BLaER1 (cell line): ENCODE results near the gene UGP2.

ENCODE experiments used
- H3K27ac ChIP-seq: shearing (Covaris generic); formaldehyde crosslinking; 2 replicates; pipeline ENCODE4 v1.8.1; 2022
- H3K27me3 ChIP-seq: shearing (Covaris generic); formaldehyde crosslinking; 2 replicates; pipeline ENCODE4 v1.8.1; 2022
- H3K36me3 ChIP-seq: shearing (Covaris generic); formaldehyde crosslinking; 2 replicates; pipeline ENCODE4 v1.8.1; 2022
- H3K4me1 ChIP-seq: shearing (Covaris generic); formaldehyde crosslinking; 2 replicates; pipeline ENCODE4 v1.8.1; 2022
- H3K4me2 ChIP-seq: shearing (Covaris generic); formaldehyde crosslinking; 2 replicates; pipeline ENCODE4 v1.8.1; 2022
- H3K4me3 ChIP-seq: shearing (Covaris generic); formaldehyde crosslinking; 2 replicates; pipeline ENCODE4 v1.8.1; 2022
- H3K9ac ChIP-seq: shearing (Covaris generic); formaldehyde crosslinking; 2 replicates; pipeline ENCODE4 v1.8.1; 2022
- H3K9me3 ChIP-seq: shearing (Covaris generic); formaldehyde crosslinking; 2 replicates; pipeline ENCODE4 v1.8.1; 2022
- H4K20me1 ChIP-seq: shearing (Covaris generic); formaldehyde crosslinking; 2 replicates; pipeline ENCODE4 v1.8.1; 2022
- Cebpa-rat ChIP-seq: shearing (Covaris generic); IDR thresholded peaks from 2 replicates; pipeline ENCODE4 v1.8.1; 2022

Gene UGP2

GRCh38 chr2:63849381-63850203 is 7.9 kb downstream of the UGP2 start:
- no peak overlapping the region for H3K4me3 ChIP-seq
- peaks cover 68% of the 10 kb centered on the region for H4K20me1 ChIP-seq
- no peak overlapping the region for H3K4me2 ChIP-seq
- H3K9ac ChIP-seq: no peak overlapping the region
- no peaks in the 10 kb centered on the region; the same call in 1 of the 2 replicates for H3K36me3 ChIP-seq
- peaks cover 13% of the 10 kb centered on the region for H3K9me3 ChIP-seq
- TF ChIP-seq Cebpa-rat: no peak
- H3K27me3 ChIP-seq: no peaks in the 10 kb centered on the region
- no peak overlapping the region for H3K27ac ChIP-seq
- H3K4me1 ChIP-seq: peaks cover 42% of the 10 kb centered on the region

- no peaks in the 10 kb centered on the region for H3K27me3 ChIP-seq
- no peaks in the 10 kb centered on the region; the same call in 1 of the 2 replicates for H3K36me3 ChIP-seq
- H3K4me2 ChIP-seq: no peak overlapping the region
- no peak overlapping the region for H3K9ac ChIP-seq
- H4K20me1 ChIP-seq: peaks cover 65% of the 10 kb centered on the region
- H3K4me3 ChIP-seq: no peak overlapping the region
- H3K9me3 ChIP-seq: peaks cover 13% of the 10 kb centered on the region
- H3K4me1 ChIP-seq: peaks cover 39% of the 10 kb centered on the region
- H3K27ac ChIP-seq: no peak overlapping the region
- no peak for TF ChIP-seq Cebpa-rat
Measured at GRCh38 chr2:63850204-63850571, 8.5 kb downstream of the UGP2 start.

- peaks cover 39% of the 10 kb centered on the region for H3K4me1 ChIP-seq
- H3K4me2 ChIP-seq: no peak overlapping the region
Measured at GRCh38 chr2:63850649-63851048, 9.0 kb downstream of the UGP2 start.

GRCh38 chr2:63851691-63852311 is 10.1 kb downstream of the UGP2 start:
- peaks cover 37% of the 10 kb centered on the region for H3K4me1 ChIP-seq
- peaks cover 11% of the 10 kb centered on the region; the same call in 1 of the 2 replicates for H3K36me3 ChIP-seq
- no peak overlapping the region for H3K4me3 ChIP-seq
- no peak for TF ChIP-seq Cebpa-rat
- H3K27me3 ChIP-seq: no peaks in the 10 kb centered on the region
- no peak overlapping the region for H3K9ac ChIP-seq
- peaks cover 58% of the 10 kb centered on the region for H4K20me1 ChIP-seq
- no peak overlapping the region for H3K27ac ChIP-seq
- H3K9me3 ChIP-seq: peaks cover 13% of the 10 kb centered on the region
- no peak overlapping the region for H3K4me2 ChIP-seq

More at GRCh38 chr2:63850649-63851048, 9.0 kb downstream of the UGP2 start:
- H3K27me3 ChIP-seq: no peaks in the 10 kb centered on the region
- H3K36me3 ChIP-seq: peaks cover 2% of the 10 kb centered on the region; the same call in 1 of the 2 replicates
- peaks cover 65% of the 10 kb centered on the region for H4K20me1 ChIP-seq
- H3K27ac ChIP-seq: no peak overlapping the region
- H3K9me3 ChIP-seq: peaks cover 13% of the 10 kb centered on the region
- no peak overlapping the region for H3K4me3 ChIP-seq
- TF ChIP-seq Cebpa-rat: no peak
- no peak overlapping the region for H3K9ac ChIP-seq

- Histone ChIP-seq H3K4me2 (peak overlapping the region; percentile 0; the same call in 1 of the 2 replicates), H3K36me3 (peaks cover 26% of the 10 kb centered on the region), H3K9ac (no peak overlapping the region), H3K9me3 (peaks cover 1% of the 10 kb centered on the region; the same call in 1 of the 2 replicates), H3K27ac (no peak overlapping the region), H3K27me3 (no peaks in the 10 kb centered on the region), H3K4me1 (peaks cover 34% of the 10 kb centered on the region), H4K20me1 (peaks cover 56% of the 10 kb centered on the region), H3K4me3 (no peak overlapping the region)
- no peak for TF ChIP-seq Cebpa-rat
Measured at GRCh38 chr2:63853527-63854310, 12.0 kb downstream of the UGP2 start.

- peaks cover 41% of the 10 kb centered on the region for H4K20me1 ChIP-seq
- H3K9ac ChIP-seq: no peak overlapping the region
- H3K9me3 ChIP-seq: no peaks in the 10 kb centered on the region
- no peaks in the 10 kb centered on the region for H3K27me3 ChIP-seq
- H3K4me2 ChIP-seq: peak overlapping the region; percentile 66
- H3K27ac ChIP-seq: peak overlapping the region; percentile 49
- no peak overlapping the region for H3K4me3 ChIP-seq
- H3K4me1 ChIP-seq: peaks cover 34% of the 10 kb centered on the region
- TF ChIP-seq Cebpa-rat: no peak
- peaks cover 38% of the 10 kb centered on the region for H3K36me3 ChIP-seq
Measured at GRCh38 chr2:63855418-63856302, 14.0 kb downstream of the UGP2 start.

- TF ChIP-seq Cebpa-rat: no peak
- H3K27me3 ChIP-seq: no peaks in the 10 kb centered on the region
- peak overlapping the region; percentile 66 for H3K4me2 ChIP-seq
- H3K27ac ChIP-seq: peak overlapping the region; percentile 49; the same call in 1 of the 2 replicates
- H3K4me1 ChIP-seq: peaks cover 34% of the 10 kb centered on the region
- H3K4me3 ChIP-seq: no peak overlapping the region
- H4K20me1 ChIP-seq: peaks cover 35% of the 10 kb centered on the region
- no peaks in the 10 kb centered on the region for H3K9me3 ChIP-seq
- H3K9ac ChIP-seq: no peak overlapping the region
- H3K36me3 ChIP-seq: peaks cover 38% of the 10 kb centered on the region
Measured at GRCh38 chr2:63856303-63856603, 14.6 kb downstream of the UGP2 start.

GRCh38 chr2:63858291-63858690 is 16.6 kb downstream of the UGP2 start:
- Histone ChIP-seq H3K36me3 (peaks cover 58% of the 10 kb centered on the region), H3K9ac (no peak overlapping the region), H3K27me3 (no peaks in the 10 kb centered on the region), H3K4me2 (no peak overlapping the region), H3K9me3 (no peaks in the 10 kb centered on the region), H4K20me1 (peaks cover 15% of the 10 kb centered on the region), H3K4me3 (no peak overlapping the region), H3K27ac (no peak overlapping the region), H3K4me1 (peaks cover 37% of the 10 kb centered on the region)
- TF ChIP-seq Cebpa-rat: no peak

- peaks cover 30% of the 10 kb centered on the region for H3K4me1 ChIP-seq
- H3K9ac ChIP-seq: no peak overlapping the region
- no peaks in the 10 kb centered on the region for H3K9me3 ChIP-seq
- no peaks in the 10 kb centered on the region for H4K20me1 ChIP-seq
- H3K4me2 ChIP-seq: no peak overlapping the region
- no peak overlapping the region for H3K4me3 ChIP-seq
- no peak for TF ChIP-seq Cebpa-rat
- H3K27ac ChIP-seq: no peak overlapping the region
- no peaks in the 10 kb centered on the region for H3K27me3 ChIP-seq
- H3K36me3 ChIP-seq: peaks cover 65% of the 10 kb centered on the region
Measured at GRCh38 chr2:63861220-63861822, 19.6 kb downstream of the UGP2 start.
